NCI-H1092 (cell line): ENCODE data around the gene ACR.

Experiments used
- DNase-seq: peaks from one replicate; lab custom pipeline; 2025; lab: John Stamatoyannopoulos, UW

Gene ACR

GRCh38 chr22:50737728-50738648 is at the start of gene ACR:
Gene ACR, plus strand, starts transcription at chr22:50738204. Its CDS starts 32 bp downstream, at chr22:50738236.
- no peak for DNase-seq

GRCh38 chr22:50688448-50688847 is 49.6 kb upstream of the ACR start:
- no peak for DNase-seq

DNA sequence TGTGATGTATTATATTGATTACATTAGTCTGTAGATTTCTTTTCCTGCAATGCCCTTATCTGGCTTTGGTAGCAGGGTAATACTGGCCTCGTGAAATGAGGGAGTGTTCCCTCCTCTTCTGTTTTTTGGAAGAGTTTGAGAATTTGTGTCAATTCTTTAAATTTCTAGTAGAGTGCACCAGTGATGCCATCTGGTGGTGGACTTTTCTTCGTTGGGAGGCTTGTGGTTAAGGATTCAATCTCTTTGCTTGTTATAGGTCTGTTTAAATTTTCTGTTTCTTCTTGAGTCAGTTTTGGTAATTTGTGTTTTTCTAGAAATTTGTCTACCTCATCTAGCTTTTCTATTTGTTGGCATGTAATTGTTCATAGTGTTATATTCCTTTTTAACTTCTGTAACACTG is 46.5 kb upstream of the ACR start:
- no peak for DNase-seq

- no peak for DNase-seq
Measured at GRCh38 chr22:50693462-50693861, 44.5 kb upstream of the ACR start.

DNA sequence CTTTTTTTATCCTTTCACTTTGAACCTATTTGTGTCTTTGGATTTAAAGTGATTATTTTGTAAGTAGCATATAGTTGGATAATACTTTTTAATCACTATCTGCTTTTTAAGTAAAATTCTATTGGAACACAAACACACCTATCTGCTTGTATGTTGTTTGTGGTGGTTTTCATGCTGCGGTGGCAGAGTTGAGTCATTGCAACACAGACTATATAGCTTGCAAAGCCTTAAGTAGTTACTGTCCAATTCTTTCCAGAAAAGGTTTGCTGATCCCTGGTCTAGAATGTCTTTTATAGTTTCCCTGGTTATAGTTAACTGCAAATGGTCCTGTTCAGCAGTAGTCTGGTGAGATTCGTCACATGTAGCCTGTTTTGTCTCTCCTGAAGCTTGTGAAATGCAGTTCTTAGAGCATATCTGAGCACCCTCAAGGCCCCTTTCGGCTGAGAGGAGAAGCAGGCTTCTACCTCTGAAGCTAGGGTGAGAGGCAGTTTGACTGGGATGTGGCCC is 43.9 kb upstream of the ACR start:
- no peak for DNase-seq

GRCh38 chr22:50694766-50695420 is 43.1 kb upstream of the ACR start:
- DNase-seq = no peak

- DNase-seq = no peak
Measured at GRCh38 chr22:50695421-50696250, 42.4 kb upstream of the ACR start.

DNA sequence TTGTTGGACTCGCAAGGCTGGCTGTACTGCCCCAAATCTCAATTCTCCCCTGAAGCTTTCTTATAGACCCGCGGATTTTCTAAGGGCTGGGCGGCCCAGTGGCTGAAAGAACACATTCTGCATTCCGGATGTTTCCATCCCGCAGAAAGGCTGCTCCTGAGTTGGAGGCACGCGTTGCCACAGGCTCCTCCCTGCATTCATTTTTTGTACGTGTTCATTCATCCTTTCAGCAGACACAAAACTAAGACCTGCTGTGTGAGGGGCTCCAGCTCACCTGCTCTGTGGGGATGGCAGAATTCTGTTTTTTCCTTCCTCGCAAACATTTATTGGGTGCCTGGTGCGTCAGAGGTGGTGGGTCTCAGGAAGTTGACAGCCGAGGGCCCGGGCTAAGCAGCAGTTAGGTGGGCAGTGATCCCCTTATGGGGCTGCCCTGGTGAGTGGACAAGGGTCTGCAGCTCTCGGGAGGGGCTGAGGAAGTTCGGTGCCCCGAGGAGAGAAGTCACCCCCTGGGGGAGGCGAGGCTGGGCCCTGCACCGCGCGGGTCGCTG is 41.7 kb upstream of the ACR start:
- no peak for DNase-seq

GRCh38 chr22:50696799-50697561 is 41.0 kb upstream of the ACR start:
- no peak for DNase-seq

DNA sequence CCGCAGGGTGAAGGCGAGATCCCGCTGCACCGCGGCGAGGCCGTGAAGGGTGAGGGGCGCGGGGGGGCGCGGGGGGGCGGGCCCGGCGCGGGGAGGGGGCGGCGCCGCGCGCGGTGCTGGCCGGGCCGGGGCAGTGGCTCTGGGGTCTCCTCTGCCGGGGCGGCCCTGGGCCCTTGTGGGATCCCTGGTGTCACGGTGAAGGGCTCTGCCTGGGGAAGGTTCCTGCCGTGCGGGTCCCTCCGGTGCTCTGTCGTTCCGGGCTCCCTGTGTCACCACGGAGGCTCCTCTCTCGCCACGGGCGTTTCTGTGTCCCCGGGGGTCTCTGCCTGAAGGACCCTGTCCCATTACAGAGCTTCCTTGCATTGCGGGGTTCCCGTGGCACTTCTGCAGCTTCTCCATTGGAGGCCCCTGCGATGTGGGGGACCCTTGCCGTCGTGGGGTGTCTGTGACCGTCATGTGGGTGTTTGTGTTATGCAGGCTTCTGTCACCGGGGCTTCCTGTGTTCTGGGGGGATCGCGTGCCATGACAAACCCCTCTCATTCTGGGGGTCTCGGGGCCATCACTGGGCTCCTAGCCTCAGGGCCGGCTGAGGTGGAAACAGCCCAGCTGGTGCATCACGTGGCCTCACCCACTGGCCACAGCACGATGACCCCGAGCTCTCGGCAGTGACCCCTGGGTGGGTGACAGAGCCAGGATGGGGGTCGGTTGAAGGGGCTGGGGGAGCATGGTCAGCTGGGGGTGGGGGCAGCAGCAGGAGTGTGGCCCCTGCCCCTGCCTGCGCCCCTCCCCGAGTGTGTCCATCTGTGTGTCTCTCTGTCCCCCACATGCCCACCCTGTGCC is 40.1 kb upstream of the ACR start:
- DNase-seq = no peak

GRCh38 chr22:50698546-50698945 is 39.5 kb upstream of the ACR start:
- no peak for DNase-seq

- DNase-seq = no peak
Measured at GRCh38 chr22:50699001-50699755, 38.8 kb upstream of the ACR start.

DNA sequence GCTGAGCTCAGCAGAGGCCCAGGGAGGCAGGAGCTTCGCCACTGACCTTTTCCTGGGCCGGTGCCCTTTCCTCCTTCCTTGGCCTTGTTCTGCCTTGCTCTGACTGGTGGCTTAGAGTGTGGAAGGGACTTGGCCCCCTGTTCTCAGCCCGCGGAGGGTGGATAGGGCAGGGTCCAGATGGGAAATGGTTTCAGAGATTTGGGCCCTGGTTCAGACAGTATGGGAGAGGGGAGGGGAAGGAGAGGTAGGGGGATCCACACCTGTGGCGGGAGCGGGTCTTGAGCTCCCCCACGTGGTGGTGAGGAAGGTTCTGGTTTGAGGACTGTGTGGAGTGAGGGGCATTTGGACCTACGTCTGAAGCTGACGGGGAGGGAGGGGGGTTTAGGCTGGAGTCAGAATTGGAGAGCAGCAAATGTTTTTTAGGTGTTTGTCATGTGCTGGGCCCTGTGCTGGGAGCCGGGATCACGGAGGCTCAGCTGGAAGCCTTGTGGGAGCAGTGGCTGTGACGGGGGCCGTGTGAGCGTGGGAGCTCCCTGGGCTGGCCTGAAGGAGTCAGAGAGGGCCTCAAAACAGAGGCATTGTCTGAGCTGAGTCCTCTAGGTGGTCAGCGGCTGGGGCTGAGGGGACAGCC is 38.1 kb upstream of the ACR start:
- DNase-seq = no peak

DNA sequence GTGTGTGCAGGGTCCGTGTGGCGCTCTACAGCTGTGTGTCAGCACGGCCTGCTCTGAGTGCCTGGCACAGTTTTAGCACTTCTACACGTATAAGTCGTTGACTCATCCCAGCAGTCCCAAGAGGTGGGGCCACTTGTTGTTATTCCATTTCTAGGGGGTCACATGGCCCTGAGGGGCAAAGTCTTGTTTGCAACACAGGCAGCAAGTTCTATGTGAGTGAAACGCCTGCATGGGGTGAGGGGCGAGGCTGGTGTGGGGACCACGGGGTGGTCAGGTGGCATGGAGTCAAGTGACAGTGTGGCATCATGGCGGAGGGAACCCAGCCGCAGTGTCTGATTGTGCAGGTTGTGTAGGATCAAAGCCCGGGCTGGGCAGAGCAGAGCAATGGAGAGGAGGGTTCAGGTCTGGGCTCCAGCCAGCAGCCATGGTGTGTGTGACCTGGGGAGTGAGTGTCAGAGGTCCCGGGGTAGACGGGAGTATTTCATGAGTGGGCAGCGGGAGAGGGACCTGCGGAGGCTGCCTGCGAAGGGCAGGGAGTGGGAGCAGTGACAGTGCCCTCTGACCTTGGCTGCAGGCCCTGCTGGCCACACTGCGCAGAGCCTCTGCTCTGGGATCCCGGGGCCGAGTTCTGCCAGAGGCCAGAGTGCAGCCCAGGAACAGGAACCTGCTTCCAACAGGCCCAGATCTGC is 37.5 kb upstream of the ACR start:
- DNase-seq = no peak

GRCh38 chr22:50701076-50701419 is 37.0 kb upstream of the ACR start:
- no peak for DNase-seq

DNA sequence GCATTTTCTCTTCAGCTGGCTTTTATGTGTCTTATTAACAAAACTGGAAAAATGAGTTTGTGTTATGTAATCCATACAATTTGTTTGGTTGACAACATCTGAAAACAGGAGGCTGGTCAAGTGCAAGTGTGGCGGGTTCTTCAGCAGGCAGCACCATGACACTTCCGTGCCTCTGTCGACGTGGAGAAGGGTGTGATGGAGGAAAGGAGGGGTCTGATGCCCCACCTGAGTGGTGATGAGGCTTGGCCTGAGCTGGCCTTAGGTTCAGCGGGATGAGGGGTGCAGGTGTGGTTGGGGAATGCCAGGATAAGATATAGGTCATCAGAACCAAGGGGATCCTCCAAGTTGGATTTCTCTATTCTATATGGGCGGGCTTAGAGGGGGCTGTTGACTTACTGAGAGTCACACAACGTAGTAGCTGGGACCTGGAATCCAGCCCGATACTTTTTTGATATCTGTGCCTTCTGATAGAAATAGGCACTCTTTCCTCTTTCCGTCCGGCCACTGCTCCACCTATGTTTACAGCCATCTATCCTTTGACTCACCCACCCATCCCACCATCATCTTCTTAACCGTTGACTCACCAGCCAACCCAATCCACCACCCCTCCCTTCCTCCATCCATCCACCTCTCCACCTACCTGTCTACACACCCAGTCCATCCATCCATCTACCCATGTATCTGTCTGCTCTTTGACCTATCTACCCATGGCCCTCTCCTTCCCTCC is 36.4 kb upstream of the ACR start:
- no peak for DNase-seq

DNA sequence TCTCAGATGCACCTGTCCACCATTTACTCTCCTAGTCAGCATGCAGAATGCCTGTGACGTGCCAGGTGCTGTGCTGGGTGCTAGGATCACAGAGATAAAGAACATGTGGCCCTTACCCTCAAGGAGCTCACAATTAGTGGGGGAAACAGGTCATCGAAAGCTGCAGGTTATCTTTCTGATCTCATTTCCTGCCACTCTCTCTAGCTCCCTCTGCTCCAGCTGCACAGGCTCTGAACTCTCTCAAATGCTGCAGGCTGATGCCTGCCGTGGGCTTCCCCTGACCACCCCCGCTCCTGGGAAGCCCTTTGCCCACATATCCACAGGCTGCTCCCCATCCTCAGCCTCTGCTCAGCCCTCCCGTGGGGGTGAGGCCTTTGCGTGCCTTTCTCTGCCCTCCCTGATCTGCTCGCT is 35.7 kb upstream of the ACR start:
- DNase-seq = no peak
